ENCODE data around the gene EGR2. TPM values are rescaled to one million over a fixed set of nuclear protein-coding genes. Genes with fewer than 3 reads are reported as not detected.

The EGR2 gene
- total and polyA plus RNA-seq, 10 of the 15 experiments (the other 5 are each of a cell fraction or from before 2014, with no cell fraction given), result 8.3 to 56.5 (median 16.2) TPM

- TF ChIP-seq EP300 (IDR thresholded peaks at IDR 0.05; ENCODE audit: borderline replicate concordance in 1 of 2, control insufficient read depth in 1 of 2, low read depth in 2 of 2, low read length in 2 of 2) (peak in 1 of 2 experiments; percentile 66; a peak in 2 of 4 replicates), ZNF592 (IDR thresholded peaks at IDR 0.05) (no peak), POU2F2 (IDR thresholded peaks at IDR 0.05; ENCODE audit: borderline replicate concordance, low read depth, low read length) (peak; percentile 41; the same call in 1 of the 3 replicates), ZBTB40 (IDR thresholded peaks at IDR 0.05; ENCODE audit: borderline replicate concordance) (no peak), BHLHE40 (IDR thresholded peaks at IDR 0.05; ENCODE audit: borderline replicate concordance in 1 of 2, low read depth in 2 of 2, low read length in 1 of 2) (peak in 1 of 2 experiments; percentile 25; a peak in 1 of 4 replicates), PAX5 (IDR thresholded peaks at IDR 0.05; ENCODE audit: borderline replicate concordance, low read depth, low read length) (0 out of 2 replicates have a peak, but pooled peaks have one; percentile 33), JUNB (IDR thresholded peaks at IDR 0.05) (peak; percentile 52; the same call in 1 of the 2 replicates), RELB (IDR thresholded peaks at IDR 0.05; ENCODE audit: low read depth) (0 out of 2 replicates have a peak, but pooled peaks have one; percentile 15), CREB1 (IDR thresholded peaks at IDR 0.05; ENCODE audit: low read depth) (peak; percentile 71), HDAC2 (IDR thresholded peaks at IDR 0.05) (no peak), IKZF1 (conservative IDR thresholded peaks at IDR 0.05) (peak; percentile 37), SKIL (IDR thresholded peaks at IDR 0.05; ENCODE audit: low read depth, poor library complexity, severe bottlenecking) (no peak), MTA2 (IDR thresholded peaks at IDR 0.05; ENCODE audit: low read depth) (peak; percentile 78), RUNX3 (IDR thresholded peaks at IDR 0.05; ENCODE audit: low read length) (peak; percentile 72), SIN3A (IDR thresholded peaks at IDR 0.05; ENCODE audit: low read depth, low read length) (no peak), POLR2AphosphoS2 (IDR thresholded peaks at IDR 0.05; ENCODE audit: low read depth, low read length) (no peak), IKZF2 (IDR thresholded peaks at IDR 0.05) (peak; percentile 44 to 57; a peak in 2 of 4 replicates), CREM (IDR thresholded peaks at IDR 0.05; ENCODE audit: low read depth) (peak; percentile 33; the same call in 1 of the 2 replicates)
Observed at GRCh38 chr10:62842983-62843382, 26.8 kb upstream of the EGR2 start (continued).

Data from GM12878 (cell line).